ENCODE data around the gene PDE1A.

- TF ChIP-seq CTCF (conservative IDR thresholded peaks at IDR 0.05; ENCODE audit: low read length) (no peak), EZH2phosphoT487 (IDR thresholded peaks at IDR 0.05; ENCODE audit: borderline replicate concordance, low read depth, low read length) (no peak)
Measured at GRCh38 chr2:182404092-182404491, 22.7 kb downstream of the PDE1A start.
